Activated T-cell treated with anti-CD3 and anti-CD28 coated beads for 48 hours (primary cell): ENCODE data around the gene AP2A2.

Experiments
- DNase-seq: peaks from one replicate; pipeline ENCODE4 v3.0.0-alpha.2; 2020; ENCODE audit warnings: low read depth

Gene AP2A2

DNA sequence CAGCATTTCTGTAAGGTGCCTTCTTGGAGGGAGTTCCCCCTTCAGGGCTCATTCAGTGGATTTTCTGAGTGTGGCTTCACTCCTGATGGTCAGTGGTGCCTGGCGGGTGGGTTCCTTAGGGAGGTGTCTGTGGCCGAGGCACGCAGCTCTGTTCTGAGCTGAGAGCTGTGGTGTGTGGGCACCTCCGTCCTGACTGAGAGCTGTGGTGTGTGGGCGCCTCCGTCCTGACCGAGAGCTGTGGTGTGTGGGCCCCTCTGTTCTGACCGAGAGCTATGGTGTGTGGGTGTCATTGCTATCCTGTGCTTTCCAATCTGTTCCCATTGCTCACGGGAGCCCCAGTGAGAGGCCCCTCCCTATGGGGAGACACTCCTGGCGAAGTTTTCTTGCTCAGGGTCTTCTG, 71.0 kb downstream of the AP2A2 start:
- no peak for DNase-seq

- DNase-seq = no peak
Observed at GRCh38 chr11:997907-998306, 72.2 kb downstream of the AP2A2 start.

DNA sequence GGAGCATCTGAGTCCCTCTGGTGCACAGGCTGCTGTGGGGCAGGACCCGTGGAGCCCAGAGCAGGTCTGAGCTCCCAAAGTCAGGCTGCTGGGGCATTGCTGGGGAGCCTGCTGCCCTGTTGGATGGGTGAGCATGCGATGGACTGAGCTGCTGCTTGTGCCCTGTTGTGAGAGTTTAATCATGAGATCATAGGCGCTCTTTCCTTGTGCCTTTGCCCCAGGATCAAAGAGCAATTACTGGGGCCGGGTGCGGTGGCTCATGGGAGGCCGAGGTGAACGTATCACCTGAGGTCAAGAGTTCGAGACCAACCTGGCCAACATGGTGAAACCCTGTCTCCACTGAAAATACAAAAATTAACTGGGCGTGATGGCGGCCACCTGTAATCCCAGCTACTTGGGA, 73.3 kb downstream of the AP2A2 start:
- no peak for DNase-seq

DNA sequence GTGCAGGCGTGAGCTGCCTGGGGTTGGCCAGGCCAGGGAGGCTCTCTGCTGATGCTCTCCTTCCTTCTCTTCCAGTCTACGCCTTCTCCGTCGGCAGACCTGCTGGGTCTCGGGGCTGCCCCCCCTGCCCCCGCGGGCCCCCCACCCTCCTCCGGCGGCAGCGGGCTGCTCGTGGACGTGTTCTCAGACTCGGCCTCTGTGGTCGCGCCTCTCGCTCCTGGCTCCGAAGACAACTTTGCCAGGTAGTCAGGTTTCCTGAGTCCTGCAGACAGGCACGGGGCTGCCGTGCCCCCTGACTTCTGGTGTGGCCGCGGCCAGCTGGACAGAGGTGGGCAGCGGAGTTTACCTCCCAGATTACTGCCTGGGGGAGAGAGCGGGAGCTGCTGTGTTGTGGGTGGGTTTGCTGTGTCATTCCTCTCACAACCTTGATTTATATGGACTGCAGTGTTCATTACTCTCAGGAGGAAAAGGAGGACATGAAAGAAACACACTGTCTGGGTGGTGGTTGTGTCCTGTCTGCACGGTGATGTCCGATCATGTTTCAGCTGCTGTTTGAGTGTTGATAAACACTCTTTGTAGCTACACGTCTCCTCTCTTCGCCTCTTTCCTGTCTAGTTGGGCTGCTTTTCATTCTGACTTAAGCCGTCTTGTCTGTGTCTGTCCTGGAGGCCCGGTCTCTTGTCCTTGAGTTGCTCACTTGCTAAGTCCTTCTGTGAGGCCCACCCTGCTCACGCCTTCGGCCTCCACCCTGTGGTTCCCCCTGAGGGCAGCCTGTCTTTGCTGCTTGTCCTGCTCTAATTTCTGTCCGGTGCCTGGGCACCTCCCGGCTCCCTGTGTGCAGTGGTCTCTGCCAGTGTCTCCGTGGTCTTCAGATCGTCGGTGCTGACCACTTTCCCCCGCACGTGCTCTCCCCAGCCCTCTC, 74.9 kb downstream of the AP2A2 start:
- no peak for DNase-seq

GRCh38 chr11:1001617-1002405, 76.1 kb downstream of the AP2A2 start:
- no peak for DNase-seq

- DNase-seq = no peak
Observed at GRCh38 chr11:1002406-1002984, 76.8 kb downstream of the AP2A2 start.

DNA sequence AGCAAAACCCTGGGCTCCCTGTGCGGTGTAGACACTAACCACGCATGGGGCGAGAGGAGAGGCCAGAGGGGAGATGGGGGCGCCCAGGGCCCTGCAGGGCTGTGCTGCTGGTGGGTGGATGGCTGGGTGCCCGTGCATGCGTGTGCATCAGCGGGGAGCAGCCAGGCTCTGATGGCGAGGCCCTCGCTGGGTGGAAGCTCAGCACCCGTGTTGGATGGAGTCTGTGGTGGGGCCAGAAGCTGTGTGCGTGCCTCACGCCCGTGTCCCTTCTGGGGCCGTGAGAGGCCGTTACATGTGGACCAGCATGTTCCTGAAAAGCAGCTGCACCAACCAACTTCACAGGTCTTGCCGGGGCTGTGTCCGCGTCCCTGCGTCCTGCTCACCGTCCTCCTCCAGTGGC, 77.5 kb downstream of the AP2A2 start:
- DNase-seq = no peak

GRCh38 chr11:1005928-1006327, 80.3 kb downstream of the AP2A2 start:
- no peak for DNase-seq

DNA sequence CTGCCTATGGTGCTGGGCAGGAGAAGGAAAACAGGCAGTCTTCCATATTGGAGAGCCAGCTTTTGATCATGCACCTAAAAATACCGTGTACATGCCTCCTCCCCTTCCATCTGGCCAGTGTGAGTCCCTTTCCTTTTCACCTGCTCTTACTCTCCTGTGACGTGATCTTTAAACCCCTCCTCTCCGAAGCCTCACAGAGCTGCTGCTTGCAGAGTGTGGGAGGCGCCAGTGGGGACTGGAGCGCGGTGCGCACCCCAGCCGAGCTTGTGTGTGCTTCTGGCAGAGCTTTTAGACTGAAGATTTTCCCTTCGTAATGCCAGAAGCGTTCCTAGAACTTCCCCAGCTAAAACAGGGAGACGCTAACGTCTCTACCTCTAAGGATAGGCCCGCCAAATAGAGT, 81.1 kb downstream of the AP2A2 start:
- no peak for DNase-seq

GRCh38 chr11:1007279-1007678, 81.6 kb downstream of the AP2A2 start:
- no peak for DNase-seq

- no peak for DNase-seq
Observed at GRCh38 chr11:1008001-1008802, 82.5 kb downstream of the AP2A2 start.

- DNase-seq = no peak
Observed at GRCh38 chr11:1008803-1009145, 83.1 kb downstream of the AP2A2 start.

DNA sequence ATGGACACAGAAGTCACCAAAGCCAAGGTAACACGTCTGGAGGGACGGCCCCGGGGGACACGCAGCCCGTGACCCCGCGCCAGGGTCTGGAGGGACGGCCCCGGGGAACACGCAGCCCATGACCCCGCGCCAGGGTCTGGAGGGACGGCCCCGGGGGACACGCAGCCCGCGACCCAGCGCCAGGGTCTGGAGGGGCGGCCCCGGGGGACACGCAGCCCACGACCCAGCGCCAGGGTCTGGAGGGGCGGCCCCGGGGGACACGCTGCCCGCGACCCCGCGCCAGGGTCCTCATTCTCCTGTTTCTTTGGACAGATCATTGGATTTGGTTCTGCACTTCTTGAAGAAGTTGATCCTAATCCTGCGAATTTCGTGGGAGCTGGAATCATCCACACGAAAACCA, 83.7 kb downstream of the AP2A2 start:
- no peak for DNase-seq

- no peak for DNase-seq
Observed at GRCh38 chr11:1009991-1010390, 84.3 kb downstream of the AP2A2 start.

DNA sequence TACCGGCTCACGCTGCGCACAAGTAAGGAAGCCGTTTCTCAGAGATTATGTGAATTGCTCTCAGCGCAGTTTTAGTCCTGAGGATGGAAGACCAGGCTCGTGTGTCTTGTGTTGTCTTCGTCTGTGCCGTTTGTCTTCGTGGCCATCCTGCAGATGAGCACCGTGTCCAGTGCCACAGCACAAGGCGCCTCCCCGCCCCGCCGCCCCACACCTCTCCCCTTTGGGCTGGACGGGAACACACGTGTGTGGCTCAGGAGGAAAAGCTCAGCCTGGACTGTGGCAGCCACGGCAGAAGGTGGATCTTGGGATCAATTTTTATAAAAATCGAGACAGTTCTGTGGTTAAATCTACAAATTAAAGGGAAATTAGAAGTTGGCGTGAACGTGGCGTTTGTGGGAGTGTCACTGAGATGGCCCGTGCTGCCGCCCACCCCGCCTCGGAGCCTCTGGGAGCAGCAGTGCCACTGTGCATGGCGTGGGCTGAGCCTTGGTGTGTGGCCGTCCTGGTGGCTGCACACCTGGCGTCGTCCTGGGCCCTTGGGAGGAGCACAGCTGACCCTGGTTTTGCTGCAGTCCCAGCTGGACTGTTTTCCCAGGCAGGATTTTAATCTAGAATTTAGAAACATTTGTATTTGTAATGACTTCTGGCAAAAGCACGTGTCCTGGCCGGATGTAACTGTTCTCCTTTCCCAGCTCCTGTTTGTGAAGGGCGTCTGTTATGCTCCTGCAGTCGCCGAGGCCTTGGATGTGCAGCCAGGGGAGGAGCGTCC, 85.1 kb downstream of the AP2A2 start:
- DNase-seq = no peak

DNA sequence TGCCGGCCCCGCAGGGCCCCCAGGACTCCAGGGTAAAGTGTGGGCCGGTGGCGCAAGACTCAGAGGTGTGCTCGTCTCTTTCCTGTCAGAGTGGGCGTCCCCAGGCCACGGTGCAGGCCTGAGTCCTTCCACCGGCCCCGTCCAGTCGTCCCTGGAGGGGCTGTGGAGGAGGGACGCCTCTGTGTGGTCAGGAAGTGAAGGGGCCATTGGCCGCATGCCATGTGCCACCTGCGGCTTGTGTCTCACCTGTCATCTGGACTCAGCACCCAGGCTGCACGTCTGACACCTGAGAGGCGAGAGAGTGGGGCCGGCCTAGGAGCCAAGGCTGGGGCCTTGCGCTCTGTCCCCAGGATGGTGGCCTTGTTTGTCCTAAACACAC, 85.6 kb downstream of the AP2A2 start:
- no peak for DNase-seq

DNA sequence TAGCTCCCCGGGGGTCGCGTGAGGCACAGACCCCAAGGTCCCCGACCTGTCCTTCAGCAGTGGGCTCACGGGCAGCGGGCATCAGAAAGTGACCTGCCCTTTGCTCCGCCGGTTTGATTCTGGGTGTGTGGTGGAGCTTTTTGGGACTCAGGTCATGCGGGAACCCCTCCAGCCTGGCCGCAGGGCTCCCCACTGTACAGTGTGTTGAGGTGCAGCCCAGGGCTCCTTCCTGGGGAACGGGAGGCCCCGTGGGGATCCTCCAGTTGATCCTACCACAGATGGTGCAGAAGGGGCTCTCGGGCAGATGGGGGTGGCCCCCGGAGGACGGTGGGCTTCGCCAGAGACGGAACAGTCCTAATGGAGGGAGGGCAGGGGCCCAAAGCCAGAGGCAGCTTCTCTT, 86.6 kb downstream of the AP2A2 start:
- DNase-seq = no peak

DNA sequence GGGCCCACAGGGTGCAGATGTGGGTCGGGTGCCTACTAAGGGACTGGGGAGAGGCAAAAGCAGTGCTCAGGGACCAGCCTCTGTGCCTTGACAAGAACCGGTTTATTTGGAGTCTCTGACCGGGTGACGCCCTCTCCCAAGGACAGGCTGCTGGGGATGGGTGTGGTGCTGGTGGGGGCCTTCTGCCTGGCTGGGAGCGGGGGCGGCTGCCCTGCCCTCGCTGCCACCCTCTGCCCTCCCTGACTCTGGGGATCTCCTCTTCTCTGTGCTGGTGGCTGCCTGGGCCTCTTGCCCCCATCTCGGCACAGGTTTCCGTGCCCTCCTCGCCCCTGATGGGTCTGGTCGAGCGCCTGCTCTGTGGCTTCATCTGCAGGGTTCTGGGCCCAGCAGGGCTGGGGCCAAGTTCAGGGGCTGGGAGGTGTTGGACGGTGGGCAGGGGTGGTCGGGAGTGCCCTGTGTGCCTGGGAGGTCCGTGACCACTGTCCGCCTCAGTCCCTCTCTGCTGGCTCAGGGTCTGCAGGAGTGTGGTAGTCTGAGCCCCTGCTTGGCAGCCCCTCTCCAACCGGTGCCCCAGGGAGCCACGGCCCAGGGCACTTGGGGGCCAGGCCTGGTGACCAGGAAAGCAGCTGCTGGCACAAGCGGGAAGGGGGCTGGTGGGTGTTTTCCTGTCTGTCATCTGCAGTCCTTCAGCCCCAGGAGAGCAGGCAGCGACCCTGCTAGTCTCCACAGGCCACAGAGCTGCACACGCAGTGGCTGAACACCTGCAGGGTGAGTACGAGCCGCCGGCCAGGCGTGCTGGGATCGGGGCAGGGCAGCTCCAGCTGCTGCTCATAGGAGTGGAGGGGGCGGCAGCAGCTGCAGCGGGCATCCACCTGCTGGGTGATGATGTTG, 87.3 kb downstream of the AP2A2 start:
- no peak for DNase-seq

GRCh38 chr11:1013631-1013935, 87.9 kb downstream of the AP2A2 start:
- DNase-seq = no peak

GRCh38 chr11:1014276-1014675, 88.6 kb downstream of the AP2A2 start:
- no peak for DNase-seq

DNA sequence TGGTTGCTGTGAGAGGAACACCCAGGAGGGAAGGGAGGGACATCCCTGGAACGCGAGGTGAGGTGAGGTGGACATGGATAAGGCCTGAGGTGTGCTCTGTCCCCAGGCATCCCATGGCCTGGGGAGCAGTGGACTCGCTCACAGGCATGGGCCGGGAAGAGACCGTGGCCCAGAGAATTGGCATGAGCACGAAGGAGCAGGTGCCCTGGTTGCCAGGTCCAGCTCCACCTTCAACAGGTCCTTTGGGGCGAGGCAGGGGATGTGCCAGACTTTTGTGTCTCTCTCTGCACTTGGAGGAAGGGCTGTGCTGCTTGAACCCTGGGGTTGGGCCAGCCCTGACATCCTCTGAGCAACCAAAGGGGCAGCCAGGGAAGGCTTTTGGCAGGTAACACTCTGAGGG, 89.4 kb downstream of the AP2A2 start:
- DNase-seq = no peak
